Measurements from ENCODE around the gene GFPT2. TPM values are rescaled to one million over a fixed set of nuclear protein-coding genes. Genes with fewer than 3 reads are reported as not detected.

GFPT2 gene
- total RNA-seq, 2 donors from 2014 or later = 0.62 to 3.2 TPM

DNA sequence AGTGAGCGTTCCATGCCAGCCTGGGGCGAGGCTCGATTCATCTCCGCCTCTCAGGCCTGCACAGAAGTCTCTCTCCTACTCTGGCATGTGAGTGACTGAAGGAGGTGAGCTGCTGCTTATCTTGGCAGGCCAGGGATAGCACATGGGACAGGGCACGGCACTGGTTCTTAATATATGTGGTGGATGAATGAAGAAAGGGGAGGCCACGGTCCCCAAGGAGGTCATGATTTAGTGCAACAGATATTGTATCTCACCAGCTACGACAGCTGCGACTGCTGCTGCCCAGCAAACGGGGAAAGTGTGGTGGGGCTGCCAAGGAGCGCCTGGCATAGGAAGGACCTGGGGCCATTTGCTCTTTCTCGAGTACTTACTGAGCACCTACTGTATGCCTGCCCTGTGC lies 41.9 kb downstream of the GFPT2 start:
- Histone ChIP-seq H3K4me3 (no peak overlapping the region), H3K27me3 (no peaks in the 10 kb centered on the region), H3K36me3 (no peaks in the 10 kb centered on the region), H3K9me3 (no peaks in the 10 kb centered on the region), H3K27ac (no peak overlapping the region), H3K4me1 (no peaks in the 10 kb centered on the region), H3K9ac (ENCODE audit: low read depth in 2 of 2, low read length in 2 of 2) (no peak overlapping the region)
- intact Hi-C loops (cut with DNase I) = loop anchor here (10.0 kb wide), 1 partner anchor 106 kb away; the partner anchor contains the start of gene RASGEF1C
- TF ChIP-seq, protein P1, sequence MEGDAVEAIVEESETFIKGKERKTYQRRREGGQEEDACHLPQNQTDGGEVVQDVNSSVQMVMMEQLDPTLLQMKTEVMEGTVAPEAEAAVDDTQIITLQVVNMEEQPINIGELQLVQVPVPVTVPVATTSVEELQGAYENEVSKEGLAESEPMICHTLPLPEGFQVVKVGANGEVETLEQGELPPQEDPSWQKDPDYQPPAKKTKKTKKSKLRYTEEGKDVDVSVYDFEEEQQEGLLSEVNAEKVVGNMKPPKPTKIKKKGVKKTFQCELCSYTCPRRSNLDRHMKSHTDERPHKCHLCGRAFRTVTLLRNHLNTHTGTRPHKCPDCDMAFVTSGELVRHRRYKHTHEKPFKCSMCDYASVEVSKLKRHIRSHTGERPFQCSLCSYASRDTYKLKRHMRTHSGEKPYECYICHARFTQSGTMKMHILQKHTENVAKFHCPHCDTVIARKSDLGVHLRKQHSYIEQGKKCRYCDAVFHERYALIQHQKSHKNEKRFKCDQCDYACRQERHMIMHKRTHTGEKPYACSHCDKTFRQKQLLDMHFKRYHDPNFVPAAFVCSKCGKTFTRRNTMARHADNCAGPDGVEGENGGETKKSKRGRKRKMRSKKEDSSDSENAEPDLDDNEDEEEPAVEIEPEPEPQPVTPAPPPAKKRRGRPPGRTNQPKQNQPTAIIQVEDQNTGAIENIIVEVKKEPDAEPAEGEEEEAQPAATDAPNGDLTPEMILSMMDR (IDR thresholded peaks at IDR 0.05) = no peak
- no peak for DNase-seq

- no peaks in the 10 kb centered on the region for H3K27me3 ChIP-seq
- H3K27ac ChIP-seq = no peak overlapping the region
- H3K9me3 ChIP-seq = no peaks in the 10 kb centered on the region
- H3K36me3 ChIP-seq = no peaks in the 10 kb centered on the region
- intact Hi-C loops (cut with DNase I) = no loop called here
- H3K4me1 ChIP-seq = no peaks in the 10 kb centered on the region
- no peak overlapping the region for H3K4me3 ChIP-seq
- DNase-seq = no peak
- no peak overlapping the region for H3K9ac ChIP-seq (ENCODE audit: low read depth in 2 of 2, low read length in 2 of 2)
- TF ChIP-seq, protein P1 (IDR thresholded peaks at IDR 0.05) = no peak
Measured at GRCh38 chr5:180306796-180307195, 46.3 kb downstream of the GFPT2 start.

- no peaks in the 10 kb centered on the region for H3K4me1 ChIP-seq
- no peak overlapping the region for H3K4me3 ChIP-seq
- H3K27me3 ChIP-seq = no peaks in the 10 kb centered on the region
- H3K27ac ChIP-seq = no peak overlapping the region
- DNase-seq = no peak
- H3K36me3 ChIP-seq = no peaks in the 10 kb centered on the region
- H3K9me3 ChIP-seq = no peaks in the 10 kb centered on the region
- TF ChIP-seq, protein P1 (IDR thresholded peaks at IDR 0.05) = no peak
- intact Hi-C loops (cut with DNase I) = no loop called here
- no peak overlapping the region for H3K9ac ChIP-seq (ENCODE audit: low read depth in 2 of 2, low read length in 2 of 2)
Measured at GRCh38 chr5:180305481-180305880, 47.7 kb downstream of the GFPT2 start.

DNA sequence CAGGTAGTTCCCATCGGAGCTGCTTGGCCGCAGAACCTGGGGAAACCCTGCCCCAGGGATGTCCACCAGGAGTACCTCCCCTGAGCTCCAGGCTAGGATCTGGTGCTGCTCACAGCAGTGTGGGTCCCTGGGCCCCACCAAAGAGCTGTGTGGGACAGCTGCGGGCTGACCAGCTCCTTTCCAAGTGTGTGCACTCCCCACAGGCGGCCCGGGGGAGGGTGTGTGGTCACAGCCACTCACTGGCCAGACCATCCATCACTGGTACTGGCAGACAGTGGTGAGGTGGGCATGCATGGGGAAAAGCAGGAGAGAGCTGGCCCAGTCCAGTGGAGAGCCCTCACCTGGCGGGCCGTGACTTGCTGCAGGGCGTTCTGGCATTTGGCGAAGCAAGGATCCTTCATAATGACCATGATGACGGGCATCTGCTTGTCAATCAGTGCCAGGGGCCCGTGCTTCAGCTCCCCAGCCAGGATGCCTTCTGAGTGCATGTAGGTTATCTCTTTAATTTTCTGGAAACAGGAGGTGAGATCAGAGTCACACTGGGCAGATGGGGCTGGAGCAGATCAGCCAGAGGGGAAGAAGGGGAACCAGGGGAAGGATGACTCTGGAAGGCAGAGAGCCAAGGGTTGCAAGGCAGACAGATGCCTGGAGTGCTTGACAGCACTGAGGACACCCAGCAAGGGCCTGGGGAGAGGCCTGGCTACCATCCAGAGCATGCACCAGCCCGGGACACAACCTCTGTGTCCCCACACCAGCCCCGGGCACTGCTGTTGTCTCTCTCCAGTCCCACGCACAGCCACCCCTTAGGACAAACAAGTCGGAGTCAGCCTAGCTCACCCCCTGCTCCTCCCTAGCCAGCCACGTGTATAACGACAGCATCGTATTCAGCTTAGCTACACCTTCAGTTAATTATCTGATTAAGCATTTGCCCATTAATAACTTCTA lies 48.4 kb downstream of the GFPT2 start:
- Histone ChIP-seq H3K9ac (ENCODE audit: low read depth in 2 of 2, low read length in 2 of 2) (no peak overlapping the region), H3K27ac (no peak overlapping the region), H3K9me3 (no peaks in the 10 kb centered on the region), H3K4me3 (no peak overlapping the region), H3K36me3 (no peaks in the 10 kb centered on the region), H3K4me1 (no peaks in the 10 kb centered on the region), H3K27me3 (no peaks in the 10 kb centered on the region)
- intact Hi-C loops (cut with DNase I) = no loop called here
- TF ChIP-seq, protein P1 (IDR thresholded peaks at IDR 0.05) = no peak
- no peak for DNase-seq

- H3K4me3 ChIP-seq = no peak overlapping the region
- H3K4me1 ChIP-seq = no peaks in the 10 kb centered on the region
- H3K9me3 ChIP-seq = no peaks in the 10 kb centered on the region
- H3K27me3 ChIP-seq = no peaks in the 10 kb centered on the region
- no peaks in the 10 kb centered on the region for H3K36me3 ChIP-seq
- H3K27ac ChIP-seq = no peak overlapping the region
- H3K9ac ChIP-seq (ENCODE audit: low read depth in 2 of 2, low read length in 2 of 2) = no peak overlapping the region
- no peak for DNase-seq
- intact Hi-C loops (cut with DNase I) = no loop called here
- TF ChIP-seq, protein P1 (IDR thresholded peaks at IDR 0.05) = no peak
Measured at GRCh38 chr5:180304016-180304292, 49.2 kb downstream of the GFPT2 start.

Data from colonic mucosa (tissue), 4 donors.